Measurements from ENCODE around the gene ORAI2.
A peak's percentile ranks its signal among the peaks of the same experiment; 100 is the strongest.
"Not testable (repeated sequence)": the region's sequence is repeated elsewhere in the genome, so short reads cannot be mapped to it uniquely, and the experiment has no call there.

ORAI2 gene

DNA sequence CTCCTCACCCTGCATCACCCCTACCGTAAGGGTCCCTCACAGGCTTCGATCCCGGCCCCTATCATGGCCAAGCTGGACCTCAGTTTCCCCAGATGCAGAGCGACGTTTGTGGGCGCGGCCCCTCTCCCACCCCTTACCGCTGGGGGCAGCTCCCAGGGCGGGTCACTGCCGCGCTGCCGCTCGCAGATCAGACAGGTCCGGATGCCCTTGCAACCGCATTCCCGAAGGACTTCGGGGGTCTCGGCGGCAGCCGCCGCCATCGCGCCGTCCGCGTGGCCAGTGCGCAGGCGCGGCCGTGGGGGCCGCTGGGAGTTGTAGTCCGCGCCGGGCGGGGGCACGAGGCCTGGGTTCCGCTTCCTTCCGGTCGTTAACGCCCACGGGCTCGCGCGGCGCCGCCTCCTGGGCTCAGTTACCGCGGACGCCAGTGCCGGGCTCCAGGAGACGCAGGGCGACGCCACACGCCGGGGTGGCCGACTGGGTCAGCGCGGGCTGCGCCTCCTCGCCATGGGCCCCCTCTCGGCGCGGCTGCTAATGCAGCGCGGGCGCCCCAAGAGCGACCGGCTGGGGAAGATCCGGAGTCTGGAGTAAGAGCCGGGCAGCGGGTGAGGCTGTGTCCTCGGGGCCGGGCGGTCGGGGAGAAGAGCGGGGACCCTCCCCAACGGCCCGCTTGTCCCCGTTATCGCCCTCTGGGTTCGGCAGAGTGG lies 31.4 kb downstream of the ORAI2 start, which contains the start of the genes ALKBH4 and LRWD1:
TSS of gene ALKBH4 (minus strand) at position 287 of the 704 bp plus-strand sequence. CDS start at position 260, 27 bp downstream.
TSS of gene LRWD1 (plus strand) at position 408 of the 704 bp plus-strand sequence. CDS start at position 505, 97 bp downstream.
- H3K4me3 ChIP-seq (ENCODE audit: low read length): peak within 1 kb of the TSS; percentile 100
- peak; percentile 82 for DNase-seq (ENCODE audit: low read depth, low spot score)

DNA sequence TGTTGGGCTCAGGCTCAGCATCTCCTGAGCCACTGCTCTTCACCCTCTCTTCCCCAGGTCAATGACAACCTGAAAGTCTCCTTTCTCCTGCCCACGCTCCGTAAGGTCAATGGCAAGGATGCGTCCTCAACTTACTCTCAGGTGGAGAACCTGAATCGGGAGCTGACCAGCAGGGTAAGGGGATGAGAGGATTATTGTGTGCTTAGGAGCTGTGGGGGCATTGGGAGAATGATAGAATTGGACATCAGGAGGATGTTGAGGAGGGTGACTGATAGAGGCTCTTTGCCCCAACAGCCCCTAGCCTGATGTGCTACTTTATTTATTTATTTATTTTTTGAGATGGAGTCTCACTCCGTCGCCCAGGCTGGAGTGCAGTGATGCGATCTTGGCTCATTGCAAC lies 32.7 kb downstream of the ORAI2 start:
- DNase-seq (ENCODE audit: low read depth, low spot score): no peak
- H3K4me3 ChIP-seq (ENCODE audit: low read length): peak overlapping the region; percentile 100; the same call in 1 of the 2 replicates

DNA sequence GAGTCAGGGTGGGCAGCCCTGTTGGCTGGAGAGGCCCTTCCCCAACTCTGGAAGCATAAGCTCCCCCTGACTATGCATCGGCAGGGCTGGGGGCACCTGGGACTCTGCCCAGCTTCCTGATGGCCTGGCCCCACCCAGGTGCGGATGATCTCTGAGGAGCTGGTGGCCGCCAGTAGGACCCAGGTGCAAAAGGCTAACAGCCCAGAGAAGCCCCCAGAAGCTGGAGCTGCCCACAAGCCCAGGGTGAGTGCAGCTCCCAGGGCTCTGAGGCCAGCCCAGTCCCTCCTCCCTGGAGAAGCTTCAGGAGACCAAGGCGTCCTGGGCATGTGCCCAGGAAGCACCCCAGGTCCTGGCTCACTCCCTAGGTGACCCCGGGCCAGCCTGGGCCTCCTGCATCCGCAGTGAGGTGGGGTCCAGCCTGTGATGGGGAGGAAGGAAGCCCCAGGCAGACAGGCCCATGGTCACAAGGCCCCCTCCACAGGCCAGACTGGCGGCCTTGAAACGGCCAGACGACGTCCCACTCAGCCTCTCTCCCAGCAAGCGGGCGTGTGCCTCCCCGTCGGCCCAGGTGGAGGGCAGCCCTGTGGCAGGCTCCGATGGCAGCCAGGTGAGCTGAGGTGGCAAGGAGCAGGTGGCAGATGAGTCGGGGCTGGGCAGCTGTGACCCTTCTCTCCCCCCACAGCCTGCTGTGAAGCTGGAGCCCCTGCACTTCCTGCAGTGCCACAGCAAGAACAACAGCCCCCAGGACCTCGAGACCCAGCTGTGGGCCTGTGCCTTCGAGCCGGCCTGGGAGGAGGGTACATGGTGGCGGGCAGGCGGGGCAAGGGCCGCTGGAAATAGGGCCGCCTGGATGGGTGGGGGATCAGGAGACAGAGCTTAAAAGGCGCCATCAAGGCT lies 34.5 kb downstream of the ORAI2 start:
- no peak for DNase-seq (ENCODE audit: low read depth, low spot score)
- no peak overlapping the region for H3K4me3 ChIP-seq (ENCODE audit: low read length)

DNA sequence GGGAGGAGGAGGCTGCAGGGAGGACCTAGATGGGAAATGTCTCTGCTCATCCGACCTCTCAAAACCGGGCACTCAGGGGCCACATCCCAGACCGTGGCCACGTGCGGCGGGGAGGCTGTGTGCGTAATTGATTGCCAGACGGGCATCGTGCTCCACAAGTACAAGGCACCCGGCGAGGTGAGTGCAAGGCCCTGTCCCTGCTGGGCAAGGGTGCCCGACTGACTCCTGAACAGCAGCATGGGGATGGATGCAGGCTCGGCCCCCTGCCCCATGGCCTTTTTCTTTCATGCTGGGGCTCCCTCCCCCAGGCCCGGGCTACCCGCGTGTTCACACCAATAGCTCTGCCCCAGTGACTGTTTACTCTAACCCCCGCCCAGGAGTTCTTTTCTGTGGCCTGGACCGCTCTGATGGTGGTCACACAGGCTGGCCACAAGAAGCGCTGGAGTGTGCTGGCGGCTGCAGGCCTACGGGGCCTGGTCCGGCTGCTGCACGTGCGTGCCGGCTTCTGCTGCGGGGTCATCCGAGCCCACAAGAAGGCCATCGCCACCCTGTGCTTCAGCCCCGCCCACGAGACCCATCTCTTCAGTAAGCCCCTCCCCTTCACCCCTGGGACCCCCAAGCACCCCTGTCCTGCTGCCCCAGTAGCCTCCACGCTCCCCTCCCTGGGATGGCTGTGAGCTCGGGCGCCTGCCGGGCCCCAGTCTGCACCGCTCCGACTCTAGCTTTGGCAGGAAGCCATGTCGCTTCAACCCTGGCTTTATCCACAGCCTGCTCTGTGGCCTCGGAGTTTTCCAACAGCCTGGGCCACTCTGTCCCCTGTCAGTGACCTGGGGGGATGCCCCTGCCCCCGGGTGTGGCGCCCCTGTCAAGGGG lies 35.3 kb downstream of the ORAI2 start:
- no peak for DNase-seq (ENCODE audit: low read depth, low spot score)

DNA sequence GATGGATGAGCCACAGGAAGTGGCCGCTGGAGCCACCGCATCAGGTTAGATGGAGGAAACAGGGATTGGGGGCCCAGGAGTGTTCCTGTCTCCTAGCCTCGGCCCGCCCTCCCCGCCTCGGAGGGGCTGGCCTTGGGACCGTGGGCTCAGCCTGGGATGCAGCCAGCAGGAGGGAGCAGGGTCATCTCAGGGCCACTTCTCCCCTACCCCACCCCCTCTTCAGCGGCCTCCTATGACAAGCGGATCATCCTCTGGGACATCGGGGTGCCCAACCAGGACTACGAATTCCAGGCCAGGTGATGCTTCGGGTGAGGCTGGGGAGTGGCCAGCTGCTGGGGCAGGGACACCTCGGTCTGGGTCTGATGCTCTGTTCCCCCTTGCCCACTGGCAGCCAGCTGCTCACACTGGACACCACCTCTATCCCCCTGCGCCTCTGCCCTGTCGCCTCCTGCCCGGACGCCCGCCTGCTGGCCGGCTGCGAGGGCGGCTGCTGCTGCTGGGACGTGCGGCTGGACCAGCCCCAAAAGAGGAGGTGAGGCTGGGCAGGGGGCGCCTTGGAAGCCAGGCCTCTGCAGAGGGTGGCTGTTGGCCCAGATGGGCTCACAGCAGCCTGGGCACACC lies 36.1 kb downstream of the ORAI2 start:
- no peak for DNase-seq (ENCODE audit: low read depth, low spot score)
- no peak overlapping the region for H3K4me3 ChIP-seq (ENCODE audit: low read length)

More for the DNA sequence above, 35.3 kb downstream of the ORAI2 start:
- no peak overlapping the region for H3K4me3 ChIP-seq (ENCODE audit: low read length)

DNA sequence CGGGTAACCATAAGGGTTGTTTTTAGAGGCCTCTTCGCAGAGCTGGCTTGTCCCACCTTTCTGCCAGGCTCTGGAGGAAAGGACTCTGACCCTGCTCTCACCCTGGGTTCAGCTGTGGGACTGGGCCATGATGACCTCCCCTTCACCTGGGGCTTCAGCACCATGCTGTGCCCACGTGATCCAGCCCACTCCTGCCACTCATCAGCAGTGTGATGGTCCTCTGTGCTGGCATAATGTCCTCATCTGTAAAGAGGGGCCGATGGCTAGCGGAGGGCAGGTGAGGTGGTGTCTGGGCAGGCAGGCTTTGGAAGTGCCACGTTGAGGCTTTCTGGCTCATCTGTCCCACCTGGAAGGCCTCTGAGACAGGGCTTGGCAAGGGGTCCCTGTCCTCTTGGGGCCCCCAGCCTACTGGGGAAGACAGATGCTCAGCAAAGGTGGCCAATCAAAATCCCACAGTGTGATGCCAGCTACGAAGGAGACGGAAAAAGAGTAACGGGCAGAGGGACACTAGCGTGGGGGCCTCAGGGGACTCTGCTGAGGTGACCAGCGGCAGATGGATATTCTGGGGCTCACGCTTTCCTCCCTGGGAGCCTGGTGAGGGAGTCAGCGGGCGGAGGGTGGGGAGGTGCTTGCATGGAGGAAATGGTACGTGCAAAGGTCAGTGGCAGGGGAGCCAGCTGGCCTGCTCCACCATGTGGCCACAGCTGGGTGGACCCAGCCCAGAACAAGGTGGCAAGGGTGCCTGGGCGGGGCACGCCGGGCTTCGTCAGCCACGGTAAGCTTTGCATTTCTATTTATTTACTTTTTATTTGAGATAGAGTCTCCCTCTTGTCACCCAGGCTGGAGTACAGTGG lies 36.8 kb downstream of the ORAI2 start:
- no peak overlapping the region for H3K4me3 ChIP-seq (ENCODE audit: low read length)
- DNase-seq (ENCODE audit: low read depth, low spot score): no peak

DNA sequence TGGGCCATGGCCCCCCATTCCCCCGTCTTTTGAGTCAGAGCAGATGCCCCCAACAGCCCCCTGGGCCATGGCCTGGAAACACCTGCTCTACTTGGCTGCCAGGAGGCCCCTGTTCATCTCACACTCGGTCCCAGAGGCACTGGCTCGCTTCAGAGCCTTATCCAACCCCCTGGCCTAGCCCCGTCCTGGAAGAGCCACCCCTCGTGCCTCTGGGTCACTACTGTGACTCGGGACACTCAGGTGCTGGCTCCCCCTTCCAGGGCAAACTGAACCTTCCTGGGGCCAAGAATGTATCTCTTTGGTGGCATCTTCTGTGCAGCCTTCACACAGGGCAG lies 38.4 kb downstream of the ORAI2 start:
- no peak for DNase-seq (ENCODE audit: low read depth, low spot score)
- H3K4me3 ChIP-seq (ENCODE audit: low read length): no peak overlapping the region

DNA sequence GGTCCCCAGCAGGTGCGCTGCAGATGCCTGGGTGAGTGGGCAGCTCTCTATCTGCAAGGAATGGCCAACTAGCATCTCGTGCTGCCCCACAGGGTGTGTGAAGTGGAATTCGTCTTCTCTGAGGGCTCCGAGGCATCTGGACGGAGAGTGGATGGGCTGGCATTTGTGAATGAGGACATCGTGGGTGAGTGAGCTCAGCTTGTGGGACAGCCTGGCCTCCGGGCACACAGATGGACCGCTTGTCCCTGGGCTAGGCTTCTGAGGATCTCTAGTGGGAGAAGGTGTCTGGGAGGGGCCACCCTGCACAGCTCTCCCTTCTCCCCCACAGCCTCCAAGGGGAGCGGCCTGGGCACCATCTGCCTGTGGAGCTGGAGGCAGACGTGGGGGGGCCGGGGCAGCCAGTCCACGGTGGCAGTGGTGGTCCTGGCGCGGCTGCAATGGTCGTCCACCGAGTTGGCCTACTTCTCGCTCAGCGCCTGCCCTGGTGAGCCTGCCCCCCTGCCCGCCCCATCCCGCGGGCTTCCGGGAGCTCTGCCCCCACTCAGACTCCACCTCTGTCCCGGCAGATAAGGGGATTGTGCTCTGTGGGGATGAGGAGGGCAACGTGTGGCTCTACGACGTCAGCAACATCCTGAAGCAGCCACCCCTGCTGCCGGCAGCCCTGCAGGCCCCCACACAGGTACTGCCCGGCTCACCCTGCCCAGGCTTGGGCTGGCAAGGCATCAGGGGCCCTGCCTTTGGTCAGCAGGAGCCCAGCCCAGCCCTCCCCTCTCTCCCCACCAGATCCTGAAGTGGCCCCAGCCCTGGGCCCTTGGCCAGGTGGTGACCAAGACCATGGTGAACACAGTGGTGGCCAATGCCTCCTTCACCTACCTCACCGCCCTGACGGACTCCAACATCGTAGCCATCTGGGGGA lies 39.0 kb downstream of the ORAI2 start:
- no peak overlapping the region for H3K4me3 ChIP-seq (ENCODE audit: low read length)
- no peak for DNase-seq (ENCODE audit: low read depth, low spot score)

DNA sequence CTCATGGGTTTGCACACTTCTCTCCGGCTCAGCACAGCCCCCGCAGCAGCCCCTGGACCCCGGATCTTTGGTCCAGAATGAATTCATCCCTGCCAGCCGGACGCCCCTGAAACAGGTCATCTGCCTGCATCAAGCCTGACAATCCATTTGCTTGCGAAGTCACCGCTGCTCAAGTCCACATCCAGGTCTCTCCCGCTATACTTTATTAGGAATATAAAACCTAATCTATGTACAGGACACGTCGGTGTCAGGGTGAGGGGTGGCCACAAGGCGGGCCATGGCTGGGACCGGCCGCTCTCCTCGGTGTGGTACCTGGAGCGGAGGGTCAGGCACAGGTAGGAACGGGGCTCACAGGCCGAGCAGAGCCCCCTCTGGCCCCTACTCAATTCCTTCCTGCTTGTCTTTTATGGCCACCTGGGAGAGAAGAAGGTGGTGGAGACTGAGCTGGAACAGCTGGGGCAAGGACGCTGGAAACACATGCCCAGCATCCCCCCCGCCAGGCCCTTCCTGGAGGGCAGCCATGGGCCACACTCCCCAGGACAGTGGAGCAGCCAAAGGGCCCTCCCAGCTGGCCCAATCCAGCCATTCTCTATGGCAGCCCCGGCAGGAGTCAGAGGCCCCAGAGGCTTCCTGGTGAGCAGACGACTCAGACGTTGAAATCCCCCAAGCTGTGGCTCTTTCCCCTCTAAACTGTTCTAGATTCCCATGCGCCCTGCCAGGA lies 40.1 kb downstream of the ORAI2 start:
- DNase-seq (ENCODE audit: low read depth, low spot score): no peak
- H3K4me3 ChIP-seq (ENCODE audit: low read length): no peak overlapping the region

DNA sequence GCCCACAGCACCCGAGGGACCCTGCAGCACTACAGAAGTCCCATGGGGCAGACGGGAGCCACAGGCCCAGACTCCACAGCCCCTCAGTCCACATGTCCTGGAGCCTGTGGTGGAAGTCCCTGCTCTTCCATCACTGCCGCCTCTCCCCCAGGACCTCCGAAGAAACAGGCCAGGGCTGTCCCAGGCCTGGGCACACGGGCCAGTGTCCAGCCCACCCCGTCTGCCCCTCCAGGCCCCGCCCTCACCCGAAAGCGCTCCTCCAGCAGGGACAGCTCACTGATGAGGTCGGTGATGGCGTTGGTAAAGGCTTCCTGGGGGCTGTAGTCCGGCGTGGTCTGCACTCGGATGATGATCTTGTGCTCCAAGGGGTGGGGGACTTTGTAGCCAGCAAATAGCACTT lies 40.7 kb downstream of the ORAI2 start:
- not testable (repeated sequence) for H3K4me3 ChIP-seq (ENCODE audit: low read length); DNase-seq (ENCODE audit: low read depth, low spot score)

DNA sequence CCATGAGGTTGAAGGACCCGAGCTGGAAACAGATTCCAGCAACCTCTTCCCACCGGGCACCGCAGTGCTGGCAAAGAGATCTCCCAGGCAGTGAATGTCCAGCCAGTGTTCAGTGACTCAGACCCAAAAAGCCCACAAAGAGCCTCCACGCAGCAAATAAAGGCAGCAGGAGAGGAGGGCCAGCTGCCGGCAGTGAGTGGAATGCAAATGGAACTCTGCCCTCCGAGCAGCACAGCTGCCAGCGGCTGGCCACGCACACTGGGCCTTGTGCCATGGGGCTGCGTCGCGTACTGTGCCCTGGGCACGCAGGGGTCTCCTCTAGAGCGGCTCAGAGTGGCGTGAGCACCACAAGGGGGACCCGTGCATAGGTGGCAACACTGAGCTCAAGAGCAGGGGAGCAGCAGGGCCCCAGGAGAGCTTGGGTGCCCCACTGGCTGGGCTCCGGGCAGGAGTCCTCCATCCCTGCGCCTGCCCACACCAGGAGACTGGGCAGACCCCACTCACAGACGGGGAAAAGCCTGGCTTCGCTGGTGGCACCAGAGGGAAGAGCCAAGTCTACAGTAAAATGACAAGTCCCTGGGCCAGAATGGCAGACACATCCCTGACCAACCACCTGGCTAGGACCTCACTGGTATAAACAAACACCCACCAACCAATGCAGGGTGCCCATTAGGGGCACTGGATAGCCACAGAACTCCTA lies 41.5 kb downstream of the ORAI2 start:
- DNase-seq (ENCODE audit: low read depth, low spot score); H3K4me3 ChIP-seq (ENCODE audit: low read length): not testable (repeated sequence)

DNA sequence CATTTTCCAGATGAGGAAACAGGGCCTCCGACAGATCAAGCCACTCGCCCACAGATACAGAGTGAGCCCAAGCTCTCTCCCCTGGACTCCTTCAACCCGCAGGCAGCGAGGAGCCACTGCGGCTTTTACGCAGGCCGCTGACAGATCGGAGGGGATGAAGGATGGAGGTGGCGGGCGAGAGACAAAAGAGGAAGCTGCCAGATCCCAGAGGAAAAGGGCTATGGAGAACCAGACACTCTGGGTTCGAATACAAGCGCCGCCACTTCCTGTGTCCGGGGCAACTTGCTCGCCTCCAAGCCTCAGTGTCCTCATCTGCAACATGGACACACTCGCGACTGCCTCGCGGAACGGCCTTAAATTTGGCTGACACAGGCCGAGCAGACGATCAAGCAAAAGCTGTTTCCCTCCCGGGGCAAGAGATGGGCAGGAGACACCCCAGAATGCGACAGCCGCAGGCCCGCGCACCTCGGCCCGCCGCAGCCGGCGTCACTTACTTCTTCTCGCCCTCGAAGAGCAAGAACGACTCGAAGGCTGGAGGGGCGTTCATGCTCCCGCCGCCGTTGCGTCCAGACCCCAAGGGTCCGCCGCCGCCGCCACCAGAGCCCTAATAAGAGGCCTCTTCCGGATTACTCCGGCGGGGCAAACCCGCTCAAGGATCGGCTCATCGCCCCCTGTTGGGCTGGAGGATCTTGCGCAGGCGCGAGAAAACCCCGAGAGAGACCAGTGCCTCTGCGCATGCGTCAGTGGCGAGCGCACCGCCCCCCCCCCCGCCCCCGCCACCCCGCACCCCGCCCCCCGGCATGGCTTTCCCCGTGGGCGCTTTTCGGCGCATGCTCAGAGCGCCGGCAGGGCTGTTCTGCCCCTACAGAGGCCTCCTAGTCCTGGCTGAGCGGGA lies 45.2 kb downstream of the ORAI2 start, which contains the start of gene POLR2J:
TSS of gene POLR2J (minus strand) at position 609 of the 895 bp plus-strand sequence. CDS start at position 547, 62 bp downstream.
- peak within 1 kb of the TSS; percentile 46 for H3K4me3 ChIP-seq (ENCODE audit: low read length)
- DNase-seq (ENCODE audit: low read depth, low spot score): peak; percentile 79

DNA sequence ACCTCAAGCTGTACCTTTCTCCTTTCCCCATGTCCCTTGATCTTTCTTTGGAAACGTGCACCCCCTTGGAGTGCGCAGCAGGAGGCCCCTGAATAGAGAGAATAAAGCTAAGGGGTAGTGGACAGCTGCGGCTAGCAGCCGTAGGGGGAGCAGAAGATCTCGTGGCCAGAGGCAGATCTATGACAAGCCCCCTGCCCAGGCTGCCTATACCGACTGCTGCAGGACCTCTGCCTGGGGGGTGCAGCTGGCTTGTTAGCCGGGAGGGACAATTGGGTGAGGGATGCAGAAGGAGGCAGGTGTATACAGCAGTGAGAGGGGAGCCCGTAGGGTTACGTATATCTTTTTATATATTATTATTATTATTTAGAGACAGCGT lies 45.8 kb downstream of the ORAI2 start:
- not testable (repeated sequence) for DNase-seq (ENCODE audit: low read depth, low spot score); H3K4me3 ChIP-seq (ENCODE audit: low read length)

DNA sequence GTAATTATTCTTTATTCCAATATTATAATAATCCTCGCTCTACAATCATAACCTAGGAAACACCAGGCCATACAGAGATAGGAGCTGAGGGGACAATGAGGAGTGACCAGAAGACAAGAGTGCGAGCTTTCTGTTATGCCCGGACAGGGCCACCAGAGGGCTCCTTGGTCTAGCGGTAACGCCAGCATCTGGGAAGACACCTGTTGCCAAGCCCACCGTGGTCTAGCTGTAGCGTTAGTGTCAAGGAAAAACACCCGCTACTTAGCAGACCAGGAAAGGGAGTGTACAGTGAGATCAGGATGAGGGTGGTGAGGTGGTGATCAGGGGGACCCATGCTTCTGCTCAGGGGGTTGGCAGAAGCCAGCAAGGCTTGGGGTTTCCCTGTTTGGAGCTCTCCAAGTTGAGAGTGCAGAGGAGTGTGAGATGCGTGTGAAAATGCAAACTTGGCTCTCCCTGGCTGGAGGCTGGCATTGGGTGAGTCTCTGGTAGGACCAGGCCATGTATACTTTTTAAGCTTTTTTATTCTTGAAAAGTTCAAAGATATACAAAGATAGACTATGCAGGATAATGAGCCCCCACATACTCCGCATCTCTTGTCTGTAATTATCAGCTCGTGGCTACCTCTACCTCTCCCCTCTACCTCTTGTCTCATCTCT lies 46.7 kb downstream of the ORAI2 start:
- not testable (repeated sequence) for DNase-seq (ENCODE audit: low read depth, low spot score)

More for the DNA sequence above, 46.7 kb downstream of the ORAI2 start:
- H3K4me3 ChIP-seq (ENCODE audit: low read length): not testable (repeated sequence)
